NCI-H345 (cell line): ENCODE measurements around the gene ABTB1.
"Not testable (repeated sequence)": the region's sequence is repeated elsewhere in the genome, so short reads cannot be mapped to it uniquely, and the experiment has no call there.

ENCODE experiments used
- DNase-seq: peaks from one replicate; lab custom pipeline; 2025; lab: John Stamatoyannopoulos, UW

ABTB1 gene

GRCh38 chr3:127650236-127650635 is 22.5 kb upstream of the ABTB1 start:
- no peak for DNase-seq

GRCh38 chr3:127651516-127652172 is 21.1 kb upstream of the ABTB1 start:
- no peak for DNase-seq

- peak; percentile 8 for DNase-seq
These were observed 20.3 kb upstream of the ABTB1 start for GRCh38 chr3:127652246-127652995.

- DNase-seq, result no peak
These were observed 18.4 kb upstream of the ABTB1 start for GRCh38 chr3:127654374-127654773.

GRCh38 chr3:127654993-127655392 is 17.8 kb upstream of the ABTB1 start:
- DNase-seq, result not testable (repeated sequence)

GRCh38 chr3:127655641-127656040 is 17.1 kb upstream of the ABTB1 start:
- DNase-seq, result no peak

- DNase-seq, result no peak
These were observed 15.8 kb upstream of the ABTB1 start for GRCh38 chr3:127656906-127657305.

GRCh38 chr3:127658234-127658633 is 14.5 kb upstream of the ABTB1 start:
- DNase-seq, result no peak

GRCh38 chr3:127660621-127661251 is 12.0 kb upstream of the ABTB1 start:
- no peak for DNase-seq

GRCh38 chr3:127661600-127661999 is 11.2 kb upstream of the ABTB1 start:
- DNase-seq, result no peak

GRCh38 chr3:127662001-127662469 is 10.7 kb upstream of the ABTB1 start:
- no peak for DNase-seq

- DNase-seq, result no peak
These were observed 9.6 kb upstream of the ABTB1 start for GRCh38 chr3:127663151-127663550.

- DNase-seq, result no peak
These were observed 7.6 kb upstream of the ABTB1 start for GRCh38 chr3:127665165-127665564.

- no peak for DNase-seq
These were observed 7.2 kb upstream of the ABTB1 start for GRCh38 chr3:127665586-127665985.

GRCh38 chr3:127666676-127667075 is 6.1 kb upstream of the ABTB1 start:
- no peak for DNase-seq

- no peak for DNase-seq
These were observed 5.6 kb upstream of the ABTB1 start for GRCh38 chr3:127667119-127667681.

- DNase-seq, result no peak
These were observed 3.8 kb upstream of the ABTB1 start for GRCh38 chr3:127668906-127669305.

- no peak for DNase-seq
These were observed 3.1 kb upstream of the ABTB1 start for GRCh38 chr3:127669541-127670228.

GRCh38 chr3:127670229-127670559 is 2.6 kb upstream of the ABTB1 start:
- DNase-seq, result no peak

GRCh38 chr3:127670761-127671522 is 1.8 kb upstream of the ABTB1 start:
- DNase-seq, result no peak
